H1 (cell line): Measurements from ENCODE around the gene GALNT2. TPM values are rescaled to one million over a fixed set of nuclear protein-coding genes. Genes with fewer than 3 reads are reported as not detected.

Source experiments
- CTCF ChIA-PET: fragments of 300-600 bp; sonication (Branson Sonifier 250); formaldehyde crosslinking; loops from one replicate; lab custom pipeline; 2021; ENCODE audit not compliant: partially characterized antibody; lab: Charles Lee
- POLR2A ChIA-PET: fragments of 300-600 bp; sonication (Branson Sonifier 250); formaldehyde crosslinking; loops from one replicate; lab custom pipeline; 2021; ENCODE audit warnings: inconsistent platforms; ENCODE audit not compliant: partially characterized antibody; lab: Charles Lee
- DNase-seq, 2 experiments: peaks; one replicate each; pipeline versions ENCODE4 v3.0.0 to v3.0.0-alpha.2; 2010 to 2022; ENCODE audit warnings: low spot score in 2 of 2, low read depth in 1 of 2, mixed read lengths in 1 of 2
- FAIRE-seq: peaks from 2 replicates; lab custom pipeline; 2011; peaks lifted over from hg19 to GRCh38; lab: Jason Lieb, UNC
- H2AFZ ChIP-seq: 2 replicates; pipeline ENCODE4 v1.8.1; 2012; ENCODE audit warnings: low read length, inconsistent platforms
- H2AK5ac ChIP-seq: 2 replicates; pipeline ENCODE4 v1.6.1; 2013; ENCODE audit warnings: low read depth, low read length
- H2BK120ac ChIP-seq: replicated peaks from 2 replicates; pipeline ENCODE3; 2013; ENCODE audit warnings: low read depth, low read length, inconsistent platforms
- H2BK12ac ChIP-seq: 2 replicates; pipeline ENCODE4 v1.6.1; 2013; ENCODE audit warnings: low read depth, low read length
- H2BK15ac ChIP-seq: 2 replicates; pipeline ENCODE4 v1.6.1; 2013; ENCODE audit warnings: low read length
- H2BK20ac ChIP-seq: 2 replicates; pipeline ENCODE4 v1.6.1; 2013; ENCODE audit warnings: low read length
- H2BK5ac ChIP-seq: 2 replicates; pipeline ENCODE4 v1.6.1; 2013; ENCODE audit warnings: low read depth, low read length
- H3K14ac ChIP-seq: 2 replicates; pipeline ENCODE4 v1.6.1; 2013; ENCODE audit warnings: inconsistent platforms; ENCODE audit not compliant: insufficient read length
- H3K18ac ChIP-seq: 2 replicates; pipeline ENCODE4 v1.6.1; 2013; ENCODE audit warnings: low read length; ENCODE audit errors: extremely low read depth
- H3K23ac ChIP-seq: 2 replicates; pipeline ENCODE4 v1.6.1; 2013; ENCODE audit warnings: inconsistent platforms; ENCODE audit not compliant: insufficient read length
- H3K23me2 ChIP-seq: 2 replicates; pipeline ENCODE4 v1.6.1; 2013; ENCODE audit warnings: low read depth, low read length
- H3K27ac ChIP-seq: 2 replicates; pipeline ENCODE4 v1.6.1; 2011; ENCODE audit warnings: low read depth, low read length, inconsistent platforms
- H3K27me3 ChIP-seq, 4 experiments: replicated peaks in 1 of 4; 1 replicate in 1 of 4; 2 replicates in 3 of 4; pipeline versions ENCODE4 v1.6.1 to v1.8.1; 2011 to 2013; ENCODE audit warnings: low read length in 3 of 4, mild to moderate bottlenecking in 3 of 4, inconsistent platforms in 2 of 4, mixed read lengths in 2 of 4, moderate library complexity in 1 of 4; ENCODE audit not compliant: control insufficient read depth in 3 of 4, insufficient read depth in 3 of 4; ENCODE audit errors: extremely low read depth in 1 of 4
- H3K36me3 ChIP-seq, 4 experiments: 2 replicates each; pipeline versions ENCODE4 v1.6.1 to v1.8.1; 2011 to 2013; ENCODE audit warnings: mild to moderate bottlenecking in 4 of 4, low read length in 3 of 4, moderate library complexity in 2 of 4, control low read depth in 1 of 4, inconsistent platforms in 1 of 4; ENCODE audit not compliant: insufficient read depth in 4 of 4, control insufficient read depth in 2 of 4
- H3K4ac ChIP-seq: replicated peaks from 2 replicates; pipeline ENCODE3; 2013; ENCODE audit warnings: low read length, low read depth, mixed read lengths, inconsistent platforms; ENCODE audit not compliant: insufficient read length
- H3K4me1 ChIP-seq, 4 experiments: replicated peaks in 1 of 4; 1 replicate in 1 of 4; 2 replicates in 3 of 4; pipeline versions ENCODE4 v1.6.1 to v1.8.1; 2011 to 2013; ENCODE audit warnings: low read length in 3 of 4, inconsistent platforms in 2 of 4, mixed read lengths in 1 of 4; ENCODE audit not compliant: insufficient read depth in 4 of 4, control insufficient read depth in 3 of 4
- H3K4me2 ChIP-seq, 2 experiments: 2 replicates each; pipeline versions ENCODE4 v1.6.1 to v1.8.1; 2011 to 2013; ENCODE audit warnings: low read depth in 2 of 2, low read length in 2 of 2, control low read depth in 1 of 2, inconsistent platforms in 1 of 2, mild to moderate bottlenecking in 1 of 2; ENCODE audit not compliant: insufficient read depth in 1 of 2
- H3K4me3 ChIP-seq, 4 experiments: fragments of 200-600, 300-600 bp in 1 of 4; sonication (generic), shearing (Covaris generic), sonication (Bioruptor Twin) in 1 of 4; 2 replicates each; pipeline versions ENCODE4 v1.5.1 to v1.8.1; 2011 to 2016; ENCODE audit warnings: low read length in 4 of 4, low read depth in 3 of 4, control low read depth in 2 of 4, inconsistent platforms in 2 of 4, mild to moderate bottlenecking in 2 of 4, mixed read lengths in 1 of 4, moderate library complexity in 1 of 4; ENCODE audit not compliant: insufficient read depth in 2 of 4; ENCODE audit errors: extremely low read depth in 1 of 4
- H3K56ac ChIP-seq: replicated peaks from 2 replicates; pipeline ENCODE3; 2013; ENCODE audit warnings: low read depth, mild to moderate bottlenecking, mixed read lengths, low read length, inconsistent platforms; ENCODE audit not compliant: insufficient read length
- H3K79me1 ChIP-seq: 2 replicates; pipeline ENCODE4 v1.6.1; 2013; ENCODE audit warnings: low read depth, low read length, control low read depth
- H3K79me2 ChIP-seq, 2 experiments: 2 replicates each; pipeline versions ENCODE4 v1.6.1 to v1.8.1; 2012 to 2013; ENCODE audit warnings: low read length in 2 of 2, mild to moderate bottlenecking in 2 of 2, inconsistent platforms in 1 of 2; ENCODE audit not compliant: insufficient read depth in 2 of 2, control insufficient read depth in 1 of 2
- H3K9ac ChIP-seq, 4 experiments: replicated peaks in 1 of 4; 1 replicate in 1 of 4; 2 replicates in 3 of 4; pipeline versions ENCODE4 v1.6.1 to v1.8.1; 2011 to 2013; ENCODE audit warnings: low read depth in 3 of 4, low read length in 3 of 4, control low read depth in 2 of 4, mild to moderate bottlenecking in 2 of 4, moderate library complexity in 2 of 4, inconsistent platforms in 1 of 4; ENCODE audit errors: extremely low read depth in 1 of 4
- H3K9me3 ChIP-seq, 2 experiments: 2 replicates each; pipeline versions ENCODE4 v1.6.1 to v1.8.1; 2012 to 2013; ENCODE audit warnings: mild to moderate bottlenecking in 2 of 2, moderate library complexity in 2 of 2, control low read depth in 1 of 2, inconsistent platforms in 1 of 2, low read depth in 1 of 2, low read length in 1 of 2, mixed read lengths in 1 of 2; ENCODE audit not compliant: insufficient read depth in 2 of 2
- H4K20me1 ChIP-seq, 2 experiments: replicated peaks in 1 of 2; 2 replicates each; pipeline versions ENCODE3 to v1.8.1; 2011 to 2013; ENCODE audit warnings: inconsistent platforms in 2 of 2, low read length in 2 of 2, mild to moderate bottlenecking in 1 of 2; ENCODE audit not compliant: insufficient read depth in 2 of 2, control insufficient read depth in 1 of 2
- H4K5ac ChIP-seq: 2 replicates; pipeline ENCODE4 v1.6.1; 2013; ENCODE audit warnings: low read length, low read depth, mixed read lengths, inconsistent platforms; ENCODE audit not compliant: insufficient read length
- H4K8ac ChIP-seq: 2 replicates; pipeline ENCODE4 v1.8.0; 2013; ENCODE audit warnings: mild to moderate bottlenecking, moderate library complexity, low read length, inconsistent platforms; ENCODE audit not compliant: insufficient read depth; ENCODE audit errors: extremely low read depth
- H4K91ac ChIP-seq: replicated peaks from 2 replicates; pipeline ENCODE3; 2013; ENCODE audit warnings: low read length, mixed read lengths, inconsistent platforms; ENCODE audit not compliant: insufficient read length
- ATF3 ChIP-seq: IDR thresholded peaks from 2 replicates; pipeline ENCODE4 v1.6.1; 2011; ENCODE audit warnings: low read depth, mild to moderate bottlenecking, low read length; ENCODE audit not compliant: insufficient read depth
- CBX5 ChIP-seq: fragments of 300-800, 300-1000 bp; sonication (generic); IDR thresholded peaks from 2 replicates; pipeline ENCODE4 v1.7.1; 2016; ENCODE audit warnings: antibody characterized with exemption, low read length, low read depth
- CBX8 ChIP-seq: fragments of 300-800, 300-1000 bp; sonication (generic); IDR thresholded peaks from 2 replicates; pipeline ENCODE4 v1.7.1; 2016; ENCODE audit warnings: low read depth, low read length, borderline replicate concordance
- CTCF ChIP-seq, 3 experiments: IDR thresholded peaks; 1 replicate in 2 of 3; 2 replicates in 1 of 3; pipeline versions ENCODE4 v1.5.1 to v1.6.1; 2011; ENCODE audit warnings: low read length in 3 of 3, mild to moderate bottlenecking in 3 of 3, inconsistent platforms in 2 of 3, low read depth in 1 of 3, moderate library complexity in 1 of 3; ENCODE audit not compliant: insufficient read depth in 1 of 3; ENCODE audit errors: control extremely low read depth in 1 of 3
- E2F6 ChIP-seq: IDR thresholded peaks from 2 replicates; pipeline ENCODE4 v1.6.1; 2012; ENCODE audit warnings: inconsistent platforms
- KDM4A ChIP-seq: IDR thresholded peaks from one replicate; pipeline ENCODE4 v1.7.1; 2012; ENCODE audit warnings: low read depth, mild to moderate bottlenecking, moderate library complexity, low read length, inconsistent platforms; ENCODE audit not compliant: severe bottlenecking
- POLR2A ChIP-seq, 2 experiments: IDR thresholded peaks; 1 replicate in 1 of 2; 2 replicates in 1 of 2; pipeline ENCODE4 v1.6.1; 2011; ENCODE audit warnings: low read depth in 2 of 2, low read length in 2 of 2, mild to moderate bottlenecking in 2 of 2; ENCODE audit errors: control extremely low read depth in 1 of 2
- RFX5 ChIP-seq: IDR thresholded peaks from 2 replicates; pipeline ENCODE4 v1.6.1; 2011; ENCODE audit warnings: low read depth, low read length, improper control_type of control experiment, borderline replicate concordance
- RXRA ChIP-seq: IDR thresholded peaks from 2 replicates; pipeline ENCODE4 v1.6.1; 2011; ENCODE audit warnings: low read depth, mild to moderate bottlenecking, low read length, moderate library complexity; ENCODE audit not compliant: insufficient read depth
- SRF ChIP-seq: IDR thresholded peaks from 2 replicates; pipeline ENCODE4 v1.6.1; 2011; ENCODE audit warnings: mild to moderate bottlenecking, low read depth, low read length, moderate library complexity
- WGBS, 2 experiments: shearing (Covaris generic) in 1 of 2; methylation state at CpG; one replicate each; pipeline versions ENCODE4 v1.1.6 to v1.1.7; 2013 to 2015; ENCODE audit warnings: low lambda C conversion rate in 2 of 2, mixed read lengths in 2 of 2, inconsistent platforms in 1 of 2, low coverage in 1 of 2, missing lambda C conversion rate in 1 of 2; ENCODE audit not compliant: insufficient replicate concordance in 2 of 2, insufficient coverage in 1 of 2, insufficient read length in 1 of 2; ENCODE audit errors: extremely low coverage in 1 of 2, missing lambda C conversion rate in 1 of 2; 5-methylcytosine and 5-hydroxymethylcytosine counted together
- polyA plus RNA-seq, 7 experiments: library from polyadenylated mRNA; depleted of rRNA in 3 of 7; stranded (reverse) in 5 of 7; unstranded in 2 of 7; fragments of >200 nt in 5 of 7; fragments of 200-250 nt in 2 of 7; gene quantifications; 1 replicate in 5 of 7; 2 replicates in 1 of 7; 4 replicates in 1 of 7; pipeline versions ENCODE4 v1.2.1 to v1.2.3, GENCODE V29; 2011 to 2013; ENCODE audit warnings: missing spikeins in 2 of 7, mixed read lengths in 2 of 7
- total RNA-seq: library from RNA; stranded (reverse); fragmentation: NEBNext Ultra II Directional; extraction: Animal tissue kit (Norgen Biotek cat#: 25700); gene quantifications from 2 replicates; pipeline ENCODE4 v1.2.1, GENCODE V29; 2021

The GALNT2 gene
- total and polyA plus RNA-seq, 2 of the 8 experiments (the other 6 are each of a cell fraction or from before 2014, with no cell fraction given) = 34.5 to 75.3 TPM

- no peak overlapping the region for H3K27ac ChIP-seq
- H2BK12ac ChIP-seq = no peak overlapping the region
- H3K9ac ChIP-seq = no peak overlapping the region
- H3K23me2 ChIP-seq = no peaks in the 10 kb centered on the region
- DNase-seq = no peak
- no peak for FAIRE-seq
- no peak overlapping the region for H2BK120ac ChIP-seq
- 94% methylated on average over 4 of the region's 4 CpGs; no CpG with 5 or more reads in 1 of the 2 experiments for WGBS, 2 experiments
- no peaks in the 10 kb centered on the region for H3K9me3 ChIP-seq
- H2BK20ac ChIP-seq = no peak overlapping the region
- no peak overlapping the region for H2BK5ac ChIP-seq
- H3K23ac ChIP-seq = no peak overlapping the region
- no peak overlapping the region for H3K56ac ChIP-seq
- H3K4me1 ChIP-seq = peaks cover 1 to 12% (median 9%) of the 10 kb centered on the region in 4 experiments
- no peak overlapping the region for H2AK5ac ChIP-seq
- H3K79me2 ChIP-seq = no peaks in the 10 kb centered on the region
- peaks cover 0 to 5% (median 0%) of the 10 kb centered on the region in 4 experiments; a peak in 1 of 8 replicates for H3K36me3 ChIP-seq
- no peak for TF ChIP-seq E2F6
- TF ChIP-seq KDM4A = no peak
- TF ChIP-seq SRF = no peak
- TF ChIP-seq RFX5 = no peak
- TF ChIP-seq CBX5 = no peak
- no peak for TF ChIP-seq ATF3
- no peak for TF ChIP-seq CBX8
- no peak for TF ChIP-seq POLR2A (IDR thresholded peaks at IDR 0.05; ENCODE audit: control extremely low read depth in 1 of 2, low read depth in 2 of 2, low read length in 2 of 2)
- TF ChIP-seq RXRA = no peak
- no peak for TF ChIP-seq CTCF (IDR thresholded peaks at IDR 0.05; ENCODE audit: control extremely low read depth in 1 of 3, insufficient read depth in 1 of 3, low read depth in 1 of 3, low read length in 3 of 3)
- TF ChIP-seq, all 59 proteins: peak for 0
- Histone ChIP-seq H3K4me3 (no peak overlapping the region), H3K18ac (no peak overlapping the region), H3K4me2 (no peak overlapping the region), H4K8ac (no peak overlapping the region), H3K27me3 (no peaks in the 10 kb centered on the region), H2BK15ac (no peak overlapping the region), H4K20me1 (no peaks in the 10 kb centered on the region), H4K91ac (no peak overlapping the region), H3K79me1 (no peaks in the 10 kb centered on the region; the same call in 1 of the 2 replicates), H4K5ac (no peak overlapping the region), H2AFZ (no peak overlapping the region), H3K4ac (no peak overlapping the region), H3K14ac (no peak overlapping the region)
- CTCF ChIA-PET = interaction anchor here (0.7 to 1.4 kb wide), 2 partner anchors 11 to 80 kb away, joined by 4 read pairs; no protein-coding TSS in a partner anchor
- POLR2A ChIA-PET = interaction anchor here (0.6 kb wide), 1 partner anchor 908 kb away, joined by 3 read pairs; no protein-coding TSS in a partner anchor
Observed at GRCh38 chr1:230246551-230246950, 179.5 kb downstream of the GALNT2 start.
